HepG2 (cell line): ENCODE measurements around the gene RNGTT. TPM values are rescaled to one million over a fixed set of nuclear protein-coding genes. Genes with fewer than 3 reads are reported as not detected.
A peak's percentile ranks its signal among the peaks of the same experiment; 100 is the strongest.

Source experiments
- DMAP1 ChIP-seq: IDR thresholded peaks from 2 replicates; pipeline ENCODE4 v1.6.1; 2016
- HDAC2 ChIP-seq: sonication (generic); formaldehyde crosslinking; IDR thresholded peaks from 2 replicates; pipeline ENCODE4 v1.4.0; 2020; ENCODE audit warnings: missing genetic modification reagents
- HNRNPL ChIP-seq: fragments of 200-400 bp; formaldehyde crosslinking; IDR thresholded peaks from 2 replicates; pipeline ENCODE4 v1.6.1; 2017; ENCODE audit warnings: mild to moderate bottlenecking, low read depth, low read length
- ISL2 ChIP-seq: sonication (generic); formaldehyde crosslinking; IDR thresholded peaks from 2 replicates; pipeline ENCODE4 v1.5.0; 2020; ENCODE audit warnings: missing genetic modification reagents
- KAT8 ChIP-seq: IDR thresholded peaks from 2 replicates; pipeline ENCODE4 v1.6.1; 2016; ENCODE audit warnings: missing genetic modification reagents, missing compliant biosample characterization
- KLF15 ChIP-seq: sonication (generic); formaldehyde crosslinking; IDR thresholded peaks from 2 replicates; pipeline ENCODE4 v1.8.1; 2023; ENCODE audit warnings: borderline replicate concordance, mild to moderate bottlenecking, inconsistent platforms, missing genetic modification reagents, mixed read lengths
- PCBP1 ChIP-seq: fragments of 200-400 bp; formaldehyde crosslinking; IDR thresholded peaks from 2 replicates; pipeline ENCODE4 v1.6.1; 2017; ENCODE audit warnings: mild to moderate bottlenecking, low read depth, low read length, borderline replicate concordance
- SMAD3 ChIP-seq: sonication (generic); formaldehyde crosslinking; IDR thresholded peaks from 2 replicates; pipeline ENCODE4 v1.4.0; 2020; ENCODE audit warnings: missing genetic modification reagents
- SMYD3 ChIP-seq: sonication (generic); formaldehyde crosslinking; IDR thresholded peaks from 2 replicates; pipeline ENCODE4 v1.8.1; 2023; ENCODE audit warnings: mild to moderate bottlenecking, missing genetic modification reagents
- SP140L ChIP-seq: sonication (generic); formaldehyde crosslinking; IDR thresholded peaks from 2 replicates; pipeline ENCODE4 v1.4.0; 2020; ENCODE audit warnings: missing genetic modification reagents, borderline replicate concordance
- ZBTB21 ChIP-seq: sonication (generic); formaldehyde crosslinking; IDR thresholded peaks from 2 replicates; pipeline ENCODE4 v1.4.0; 2020; ENCODE audit warnings: missing genetic modification reagents
- ZFP82 ChIP-seq: sonication (generic); formaldehyde crosslinking; IDR thresholded peaks from 2 replicates; pipeline ENCODE4 v1.5.1; 2020; ENCODE audit warnings: mild to moderate bottlenecking, missing genetic modification reagents, borderline replicate concordance
- ZNF136 ChIP-seq: sonication (generic); formaldehyde crosslinking; IDR thresholded peaks from 2 replicates; pipeline ENCODE4 v1.8.1; 2022; ENCODE audit warnings: low read depth, mild to moderate bottlenecking, moderate library complexity, missing genetic modification reagents
- ZNF138 ChIP-seq: sonication (generic); formaldehyde crosslinking; IDR thresholded peaks from 2 replicates; pipeline ENCODE4 v1.5.0; 2020; ENCODE audit warnings: mild to moderate bottlenecking, low read depth, missing genetic modification reagents
- ZNF20 ChIP-seq: sonication (generic); formaldehyde crosslinking; IDR thresholded peaks from 2 replicates; pipeline ENCODE4 v1.4.0; 2020; ENCODE audit warnings: mild to moderate bottlenecking, moderate library complexity, missing genetic modification reagents
- ZNF232 ChIP-seq: sonication (generic); formaldehyde crosslinking; IDR thresholded peaks from 2 replicates; pipeline ENCODE4 v1.4.0; 2020; ENCODE audit warnings: missing genetic modification reagents, borderline replicate concordance
- ZNF251 ChIP-seq: sonication (generic); formaldehyde crosslinking; IDR thresholded peaks from 2 replicates; pipeline ENCODE4 v1.9.0; 2021; ENCODE audit warnings: mild to moderate bottlenecking, missing genetic modification reagents
- ZNF3 ChIP-seq: IDR thresholded peaks from 2 replicates; pipeline ENCODE4 v1.7.0; 2017; ENCODE audit warnings: inconsistent platforms
- ZNF614 ChIP-seq: IDR thresholded peaks from 2 replicates; pipeline ENCODE4 v1.6.1; 2018; ENCODE audit warnings: missing biosample characterization, missing genetic modification reagents, inconsistent platforms, borderline replicate concordance
- ZNF766 ChIP-seq: sonication (generic); formaldehyde crosslinking; IDR thresholded peaks from 2 replicates; pipeline ENCODE4 v1.5.0; 2020; ENCODE audit warnings: missing genetic modification reagents, borderline replicate concordance
- polyA plus RNA-seq, 8 experiments: library from polyadenylated mRNA; depleted of rRNA in 3 of 8; stranded (reverse) in 7 of 8; unstranded in 1 of 8; fragments of >200 nt; fragmentation: Illumina TruSeq in 4 of 8; extraction: Trizol in 4 of 8; gene quantifications; 2 replicates each; pipeline versions ENCODE4 v1.2.1 to v1.2.3, GENCODE V29; 2011 to 2016; ENCODE audit warnings: low read depth in 4 of 8, missing spikeins in 1 of 8, mixed read lengths in 1 of 8; ENCODE audit not compliant: insufficient read depth in 1 of 8
- total RNA-seq, 5 experiments: library from RNA; depleted of rRNA; stranded (reverse); fragments of >200 nt; fragmentation: Illumina TruSeq; extraction: Trizol; gene quantifications; 2 replicates each; pipeline ENCODE4 v1.2.3, GENCODE V29; 2016; ENCODE audit warnings: low read depth in 1 of 5
- TF ChIP-seq, protein P1 (sequence below): sonication (generic); formaldehyde crosslinking; IDR thresholded peaks from 2 replicates; pipeline ENCODE4 v1.5.0; 2020; ENCODE audit warnings: missing genetic modification reagents
- TF ChIP-seq, protein P2 (sequence below): sonication (generic); formaldehyde crosslinking; IDR thresholded peaks from 2 replicates; pipeline ENCODE4 v1.5.0; 2020; ENCODE audit warnings: mild to moderate bottlenecking, low read depth, missing genetic modification reagents, borderline replicate concordance
- TF ChIP-seq, protein P3 (sequence below): sonication (generic); formaldehyde crosslinking; conservative IDR thresholded peaks from 2 replicates; pipeline ENCODE4 v1.4.0; 2020; ENCODE audit warnings: missing genetic modification reagents
- TF ChIP-seq, protein P4 (sequence below): IDR thresholded peaks from 2 replicates; pipeline ENCODE4 v1.6.1; 2016; ENCODE audit warnings: mild to moderate bottlenecking
- TF ChIP-seq, protein P5 (sequence below): sonication (generic); formaldehyde crosslinking; IDR thresholded peaks from 2 replicates; pipeline ENCODE4 v1.8.0; 2022; ENCODE audit warnings: missing genetic modification reagents, mild to moderate bottlenecking, borderline replicate concordance

The RNGTT gene
- total and polyA plus RNA-seq, 2 of the 13 experiments (the other 11 are each of a cell fraction or from before 2014, with no cell fraction given): 6.0 to 22.6 TPM

DNA sequence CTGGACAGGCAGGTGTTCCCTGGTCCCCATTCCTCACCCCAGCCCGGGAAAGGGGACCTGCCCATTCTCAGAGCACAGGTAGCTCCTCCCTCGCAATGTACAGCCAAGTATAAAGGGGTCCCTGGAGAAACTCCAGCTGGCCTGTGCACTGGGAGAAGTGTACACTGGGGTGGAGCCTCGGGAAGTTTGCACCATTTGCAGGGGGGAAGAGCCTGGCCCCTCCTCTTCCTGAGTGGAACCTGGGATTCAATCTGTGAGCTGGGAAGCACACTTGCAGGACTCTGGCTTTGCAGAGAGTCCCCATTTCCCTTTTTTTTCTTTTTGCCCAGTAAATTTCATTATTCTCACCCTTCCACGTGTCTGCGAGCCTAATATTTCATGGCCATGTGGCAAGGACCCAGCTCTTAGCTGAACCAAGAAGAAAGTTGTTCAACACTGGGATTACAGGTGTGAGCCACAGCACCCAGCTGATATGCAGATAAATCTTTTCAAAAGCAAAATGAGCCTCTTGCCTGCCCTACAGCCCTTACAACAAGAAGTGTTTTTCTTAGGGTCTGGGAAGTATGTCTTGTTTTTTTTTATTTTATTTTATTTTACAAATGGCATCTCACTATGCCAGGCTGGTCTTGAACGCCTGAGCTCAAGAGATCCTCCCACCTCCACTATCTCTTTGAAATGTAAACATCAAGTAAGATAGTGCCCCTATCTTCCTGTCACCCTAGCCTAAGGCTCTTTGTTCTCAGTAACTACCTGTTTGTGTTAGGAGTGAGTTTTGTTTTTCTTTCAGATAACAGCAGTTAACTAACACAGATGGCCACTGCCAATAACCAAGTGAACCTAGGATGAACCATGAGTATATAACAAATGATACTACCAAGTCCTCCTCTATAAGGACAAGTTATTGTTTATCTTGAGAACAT lies 9.3 kb upstream of the RNGTT start (continued):
- no peak for TF ChIP-seq ZNF766
- TF ChIP-seq, protein P1, sequence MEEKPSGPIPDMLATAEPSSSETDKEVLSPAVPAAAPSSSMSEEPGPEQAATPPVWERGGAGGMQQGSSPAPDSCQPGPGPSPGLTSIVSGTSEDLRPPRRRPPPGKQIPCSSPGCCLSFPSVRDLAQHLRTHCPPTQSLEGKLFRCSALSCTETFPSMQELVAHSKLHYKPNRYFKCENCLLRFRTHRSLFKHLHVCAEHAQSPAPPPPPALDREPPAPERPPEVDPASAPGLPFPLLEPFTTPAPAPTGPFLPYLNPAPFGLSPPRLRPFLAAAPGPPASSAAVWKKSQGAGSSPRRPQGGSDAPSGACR: no peak
- no peak for TF ChIP-seq HNRNPL
- TF ChIP-seq ZNF614 (CRISPR knock-in tag): no peak
- TF ChIP-seq HDAC2: peak; percentile 82
- no peak for TF ChIP-seq PCBP1
- TF ChIP-seq ZNF3: no peak
- TF ChIP-seq, protein P2, sequence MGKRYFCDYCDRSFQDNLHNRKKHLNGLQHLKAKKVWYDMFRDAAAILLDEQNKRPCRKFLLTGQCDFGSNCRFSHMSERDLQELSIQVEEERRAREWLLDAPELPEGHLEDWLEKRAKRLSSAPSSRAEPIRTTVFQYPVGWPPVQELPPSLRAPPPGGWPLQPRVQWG: no peak
- no peak for TF ChIP-seq ZBTB21 (CRISPR knock-in tag)
- no peak for TF ChIP-seq ZNF251 (CRISPR knock-in tag)
- no peak for TF ChIP-seq ZFP82
- peak; percentile 54; the same call in 1 of the 2 replicates for TF ChIP-seq KAT8 (CRISPR knock-in tag)
- TF ChIP-seq DMAP1 (CRISPR knock-in tag): no peak
- peak; percentile 94 for TF ChIP-seq ISL2 (CRISPR knock-in tag)
- no peak for TF ChIP-seq ZNF138 (CRISPR knock-in tag)
- no peak for TF ChIP-seq SP140L
- TF ChIP-seq, protein P3, sequence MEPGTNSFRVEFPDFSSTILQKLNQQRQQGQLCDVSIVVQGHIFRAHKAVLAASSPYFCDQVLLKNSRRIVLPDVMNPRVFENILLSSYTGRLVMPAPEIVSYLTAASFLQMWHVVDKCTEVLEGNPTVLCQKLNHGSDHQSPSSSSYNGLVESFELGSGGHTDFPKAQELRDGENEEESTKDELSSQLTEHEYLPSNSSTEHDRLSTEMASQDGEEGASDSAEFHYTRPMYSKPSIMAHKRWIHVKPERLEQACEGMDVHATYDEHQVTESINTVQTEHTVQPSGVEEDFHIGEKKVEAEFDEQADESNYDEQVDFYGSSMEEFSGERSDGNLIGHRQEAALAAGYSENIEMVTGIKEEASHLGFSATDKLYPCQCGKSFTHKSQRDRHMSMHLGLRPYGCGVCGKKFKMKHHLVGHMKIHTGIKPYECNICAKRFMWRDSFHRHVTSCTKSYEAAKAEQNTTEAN (CRISPR knock-in tag): no peak; the same call in 1 of the 2 replicates
- TF ChIP-seq SMYD3: no peak
- TF ChIP-seq, protein P4, sequence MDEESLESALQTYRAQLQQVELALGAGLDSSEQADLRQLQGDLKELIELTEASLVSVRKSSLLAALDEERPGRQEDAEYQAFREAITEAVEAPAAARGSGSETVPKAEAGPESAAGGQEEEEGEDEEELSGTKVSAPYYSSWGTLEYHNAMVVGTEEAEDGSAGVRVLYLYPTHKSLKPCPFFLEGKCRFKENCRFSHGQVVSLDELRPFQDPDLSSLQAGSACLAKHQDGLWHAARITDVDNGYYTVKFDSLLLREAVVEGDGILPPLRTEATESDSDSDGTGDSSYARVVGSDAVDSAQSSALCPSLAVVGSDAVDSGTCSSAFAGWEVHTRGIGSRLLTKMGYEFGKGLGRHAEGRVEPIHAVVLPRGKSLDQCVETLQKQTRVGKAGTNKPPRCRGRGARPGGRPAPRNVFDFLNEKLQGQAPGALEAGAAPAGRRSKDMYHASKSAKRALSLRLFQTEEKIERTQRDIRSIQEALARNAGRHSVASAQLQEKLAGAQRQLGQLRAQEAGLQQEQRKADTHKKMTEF: peak; percentile 29; the same call in 1 of the 2 replicates
- TF ChIP-seq ZNF232 (CRISPR knock-in tag): no peak
- TF ChIP-seq SMAD3 (CRISPR knock-in tag): no peak
- peak; percentile 58; the same call in 1 of the 2 replicates for TF ChIP-seq ZNF136 (CRISPR knock-in tag)
- no peak for TF ChIP-seq ZNF20 (CRISPR knock-in tag)
- TF ChIP-seq, protein P5, sequence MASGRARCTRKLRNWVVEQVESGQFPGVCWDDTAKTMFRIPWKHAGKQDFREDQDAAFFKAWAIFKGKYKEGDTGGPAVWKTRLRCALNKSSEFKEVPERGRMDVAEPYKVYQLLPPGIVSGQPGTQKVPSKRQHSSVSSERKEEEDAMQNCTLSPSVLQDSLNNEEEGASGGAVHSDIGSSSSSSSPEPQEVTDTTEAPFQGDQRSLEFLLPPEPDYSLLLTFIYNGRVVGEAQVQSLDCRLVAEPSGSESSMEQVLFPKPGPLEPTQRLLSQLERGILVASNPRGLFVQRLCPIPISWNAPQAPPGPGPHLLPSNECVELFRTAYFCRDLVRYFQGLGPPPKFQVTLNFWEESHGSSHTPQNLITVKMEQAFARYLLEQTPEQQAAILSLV (CRISPR knock-in tag): no peak
- no peak for TF ChIP-seq KLF15 (CRISPR knock-in tag)
